ENCODE measurements around the gene SEPTIN8. TPM values are rescaled to one million over a fixed set of nuclear protein-coding genes. Genes with fewer than 3 reads are reported as not detected.
A peak's percentile ranks its signal among the peaks of the same experiment; 100 is the strongest.

The SEPTIN8 gene
- 63.5 TPM for polyA plus RNA-seq (2013, experiment 1 of 2)
- polyA plus RNA-seq (2013, experiment 2 of 2), result 58.2 TPM

GRCh38 chr5:132777209-132778069, at the start of gene SEPTIN8:
SEPTIN8 (minus strand) TSS chr5:132777239; CDS start chr5:132777137, 102 bp downstream.
- Histone ChIP-seq H3K4me3 (ENCODE audit: extremely low read depth, insufficient read depth, low read length, poor library complexity, severe bottlenecking) (peak within 1 kb of the TSS; percentile 68), H3K36me3 (ENCODE audit: control insufficient read depth, insufficient read depth, low read length) (no peaks in the 10 kb centered on the region), H3K9me3 (ENCODE audit: control insufficient read depth, low read length) (no peaks in the 10 kb centered on the region), H3K27ac (ENCODE audit: low read depth, low read length, severe bottlenecking) (no peak within 1 kb of the TSS), H3K4me1 (ENCODE audit: control insufficient read depth, insufficient read depth, low read length, poor library complexity, severe bottlenecking) (peaks cover 16% of the 10 kb centered on the region)
- WGBS, 2 experiments (ENCODE audit: insufficient coverage in 2 of 2), result 22 to 23% methylated on average over 61 to 65 of the region's 82 CpGs

GRCh38 chr5:132826424-132827082, 49.5 kb upstream of the SEPTIN8 start:
- Histone ChIP-seq H3K27ac (ENCODE audit: low read depth, low read length, severe bottlenecking) (no peak overlapping the region), H3K4me1 (ENCODE audit: control insufficient read depth, insufficient read depth, low read length, poor library complexity, severe bottlenecking) (peaks cover 12% of the 10 kb centered on the region), H3K9me3 (ENCODE audit: control insufficient read depth, low read length) (no peaks in the 10 kb centered on the region), H3K4me3 (ENCODE audit: extremely low read depth, insufficient read depth, low read length, poor library complexity, severe bottlenecking) (no peak overlapping the region), H3K36me3 (ENCODE audit: control insufficient read depth, insufficient read depth, low read length) (no peaks in the 10 kb centered on the region)
- 76 to 91% methylated on average over 5 to 6 of the region's 6 CpGs for WGBS, 2 experiments (ENCODE audit: insufficient coverage in 2 of 2)

GRCh38 chr5:132825834-132826391, 48.9 kb upstream of the SEPTIN8 start:
- Histone ChIP-seq H3K4me3 (ENCODE audit: extremely low read depth, insufficient read depth, low read length, poor library complexity, severe bottlenecking) (peak overlapping the region; percentile 8), H3K9me3 (ENCODE audit: control insufficient read depth, low read length) (no peaks in the 10 kb centered on the region), H3K36me3 (ENCODE audit: control insufficient read depth, insufficient read depth, low read length) (no peaks in the 10 kb centered on the region), H3K27ac (ENCODE audit: low read depth, low read length, severe bottlenecking) (no peak overlapping the region), H3K4me1 (ENCODE audit: control insufficient read depth, insufficient read depth, low read length, poor library complexity, severe bottlenecking) (peaks cover 12% of the 10 kb centered on the region)
- 24% methylated on average over 38 to 41 of the region's 43 CpGs for WGBS, 2 experiments (ENCODE audit: insufficient coverage in 2 of 2)

- H3K4me1 ChIP-seq (ENCODE audit: control insufficient read depth, insufficient read depth, low read length, poor library complexity, severe bottlenecking), result peaks cover 12% of the 10 kb centered on the region
- peak overlapping the region; percentile 8 for H3K4me3 ChIP-seq (ENCODE audit: extremely low read depth, insufficient read depth, low read length, poor library complexity, severe bottlenecking)
- WGBS, 2 experiments (ENCODE audit: insufficient coverage in 2 of 2), result 30 to 34% methylated on average over 56 to 63 of the region's 71 CpGs
- no peaks in the 10 kb centered on the region for H3K36me3 ChIP-seq (ENCODE audit: control insufficient read depth, insufficient read depth, low read length)
- no peak overlapping the region for H3K27ac ChIP-seq (ENCODE audit: low read depth, low read length, severe bottlenecking)
- H3K9me3 ChIP-seq (ENCODE audit: control insufficient read depth, low read length), result no peaks in the 10 kb centered on the region
Observed at GRCh38 chr5:132825033-132825833, 48.2 kb upstream of the SEPTIN8 start.

GRCh38 chr5:132824426-132824825, 47.4 kb upstream of the SEPTIN8 start:
- no peaks in the 10 kb centered on the region for H3K36me3 ChIP-seq (ENCODE audit: control insufficient read depth, insufficient read depth, low read length)
- peaks cover 12% of the 10 kb centered on the region for H3K4me1 ChIP-seq (ENCODE audit: control insufficient read depth, insufficient read depth, low read length, poor library complexity, severe bottlenecking)
- WGBS, 2 experiments (ENCODE audit: insufficient coverage in 2 of 2), result 93 to 100% methylated on average over 2 of the region's 3 CpGs

GRCh38 chr5:132823481-132824050, 46.5 kb upstream of the SEPTIN8 start:
- WGBS, 2 experiments (ENCODE audit: insufficient coverage in 2 of 2), result 90 to 91% methylated on average over 3 to 4 of the region's 7 CpGs

More at GRCh38 chr5:132824426-132824825, 47.4 kb upstream of the SEPTIN8 start:
- Histone ChIP-seq H3K9me3 (ENCODE audit: control insufficient read depth, low read length) (no peaks in the 10 kb centered on the region), H3K4me3 (ENCODE audit: extremely low read depth, insufficient read depth, low read length, poor library complexity, severe bottlenecking) (no peak overlapping the region), H3K27ac (ENCODE audit: low read depth, low read length, severe bottlenecking) (no peak overlapping the region)

GRCh38 chr5:132822650-132823480, 45.8 kb upstream of the SEPTIN8 start:
- 12 to 20% methylated on average over 38 to 48 of the region's 68 CpGs for WGBS, 2 experiments (ENCODE audit: insufficient coverage in 2 of 2)
- no peaks in the 10 kb centered on the region for H3K36me3 ChIP-seq (ENCODE audit: control insufficient read depth, insufficient read depth, low read length)
- no peaks in the 10 kb centered on the region for H3K9me3 ChIP-seq (ENCODE audit: control insufficient read depth, low read length)
- H3K4me1 ChIP-seq (ENCODE audit: control insufficient read depth, insufficient read depth, low read length, poor library complexity, severe bottlenecking), result peaks cover 12% of the 10 kb centered on the region
- H3K27ac ChIP-seq (ENCODE audit: low read depth, low read length, severe bottlenecking), result no peak overlapping the region
- H3K4me3 ChIP-seq (ENCODE audit: extremely low read depth, insufficient read depth, low read length, poor library complexity, severe bottlenecking), result peak overlapping the region; percentile 5

More at GRCh38 chr5:132823481-132824050, 46.5 kb upstream of the SEPTIN8 start:
- no peaks in the 10 kb centered on the region for H3K9me3 ChIP-seq (ENCODE audit: control insufficient read depth, low read length)
- peaks cover 12% of the 10 kb centered on the region for H3K4me1 ChIP-seq (ENCODE audit: control insufficient read depth, insufficient read depth, low read length, poor library complexity, severe bottlenecking)
- H3K4me3 ChIP-seq (ENCODE audit: extremely low read depth, insufficient read depth, low read length, poor library complexity, severe bottlenecking), result no peak overlapping the region
- no peak overlapping the region for H3K27ac ChIP-seq (ENCODE audit: low read depth, low read length, severe bottlenecking)
- H3K36me3 ChIP-seq (ENCODE audit: control insufficient read depth, insufficient read depth, low read length), result no peaks in the 10 kb centered on the region

GRCh38 chr5:132821791-132822190, 44.8 kb upstream of the SEPTIN8 start:
- Histone ChIP-seq H3K9me3 (ENCODE audit: control insufficient read depth, low read length) (no peaks in the 10 kb centered on the region), H3K4me1 (ENCODE audit: control insufficient read depth, insufficient read depth, low read length, poor library complexity, severe bottlenecking) (peaks cover 12% of the 10 kb centered on the region), H3K27ac (ENCODE audit: low read depth, low read length, severe bottlenecking) (no peak overlapping the region), H3K36me3 (ENCODE audit: control insufficient read depth, insufficient read depth, low read length) (no peaks in the 10 kb centered on the region), H3K4me3 (ENCODE audit: extremely low read depth, insufficient read depth, low read length, poor library complexity, severe bottlenecking) (no peak overlapping the region)
- WGBS, 2 experiments (ENCODE audit: insufficient coverage in 2 of 2), result 100% methylated on average over 1 of the region's 1 CpG

GRCh38 chr5:132821350-132821749, 44.3 kb upstream of the SEPTIN8 start:
- no peak overlapping the region for H3K27ac ChIP-seq (ENCODE audit: low read depth, low read length, severe bottlenecking)
- H3K4me3 ChIP-seq (ENCODE audit: extremely low read depth, insufficient read depth, low read length, poor library complexity, severe bottlenecking), result no peak overlapping the region
- H3K4me1 ChIP-seq (ENCODE audit: control insufficient read depth, insufficient read depth, low read length, poor library complexity, severe bottlenecking), result peaks cover 12% of the 10 kb centered on the region
- H3K9me3 ChIP-seq (ENCODE audit: control insufficient read depth, low read length), result no peaks in the 10 kb centered on the region
- no peaks in the 10 kb centered on the region for H3K36me3 ChIP-seq (ENCODE audit: control insufficient read depth, insufficient read depth, low read length)
- WGBS, 2 experiments (ENCODE audit: insufficient coverage in 2 of 2), result 80% methylated on average over 1 of the region's 3 CpGs; no CpG with 5 or more reads in 1 of the 2 experiments
